SK-N-SH (cell line): ENCODE results near the gene TMEM248. TPM values are rescaled to one million over a fixed set of nuclear protein-coding genes. Genes with fewer than 3 reads are reported as not detected.
A peak's percentile ranks its signal among the peaks of the same experiment; 100 is the strongest.

Source experiments
- CTCF ChIA-PET: fragments of 300-600, 350-600 bp; formaldehyde crosslinking; extraction: SDS; loops from one replicate; lab custom pipeline; 2021; lab: Yijun Ruan, JAX
- POLR2A ChIA-PET: fragments of 350-600 bp; sonication (Branson Sonifier 250); formaldehyde crosslinking; extraction: SDS; loops from one replicate; lab custom pipeline; 2020; ENCODE audit warnings: antibody characterized with exemption, inconsistent platforms; lab: Yijun Ruan, JAX
- DNase-seq: peaks from one replicate; pipeline ENCODE4 v3.0.0; 2012
- H2AFZ ChIP-seq: fragments of 200-600 bp; sonication (generic); 2 replicates; pipeline ENCODE4 v1.8.1; 2016; ENCODE audit warnings: antibody characterized with exemption, mild to moderate bottlenecking, low read depth
- H3F3A ChIP-seq: fragments of 200-600 bp; sonication (generic); replicated peaks from 2 replicates; pipeline ENCODE3; 2016; ENCODE audit warnings: antibody characterized with exemption, mild to moderate bottlenecking; ENCODE audit not compliant: insufficient read depth
- H3K27ac ChIP-seq, 2 experiments: fragments of 200-500 bp in 1 of 2; fragments of 200-600 bp in 1 of 2; sonication (Bioruptor generic) in 1 of 2; sonication (generic), shearing (Covaris generic) in 1 of 2; 2 replicates each; pipeline versions ENCODE4 v1.5.1 to v1.6.1; 2014 to 2016; ENCODE audit warnings: low read depth in 2 of 2, inconsistent platforms in 1 of 2, low read length in 1 of 2, mild to moderate bottlenecking in 1 of 2, mixed read lengths in 1 of 2
- H3K27me3 ChIP-seq: fragments of 200-600 bp; sonication (generic), shearing (Covaris generic); 2 replicates; pipeline ENCODE4 v1.6.1; 2016; ENCODE audit warnings: mixed run types; ENCODE audit not compliant: insufficient read depth
- H3K36me3 ChIP-seq, 2 experiments: fragments of 200-500 bp in 1 of 2; fragments of 200-600 bp in 1 of 2; sonication (Bioruptor generic) in 1 of 2; sonication (generic) in 1 of 2; replicated peaks in 1 of 2; 2 replicates each; pipeline versions ENCODE3 to v1.5.1; 2014 to 2016; ENCODE audit warnings: low read length in 1 of 2, mild to moderate bottlenecking in 1 of 2; ENCODE audit not compliant: insufficient read depth in 2 of 2, control insufficient read depth in 1 of 2
- H3K4me1 ChIP-seq, 2 experiments: fragments of 200-500 bp in 1 of 2; fragments of 200-600 bp in 1 of 2; sonication (Bioruptor generic) in 1 of 2; sonication (generic), shearing (Covaris generic) in 1 of 2; 2 replicates each; pipeline versions ENCODE4 v1.5.1 to v1.6.1; 2014 to 2016; ENCODE audit warnings: low read depth in 1 of 2, low read length in 1 of 2, mixed run types in 1 of 2; ENCODE audit not compliant: insufficient read depth in 2 of 2, control insufficient read depth in 1 of 2
- H3K4me2 ChIP-seq: fragments of 200-600 bp; sonication (generic), shearing (Covaris generic); 2 replicates; pipeline ENCODE4 v1.6.1; 2017; ENCODE audit warnings: mixed run types
- H3K4me3 ChIP-seq, 2 experiments: fragments of 200-500 bp in 1 of 2; fragments of 200-600 bp in 1 of 2; sonication (Bioruptor generic) in 1 of 2; sonication (generic), shearing (Covaris generic) in 1 of 2; 2 replicates each; pipeline versions ENCODE4 v1.5.1 to v1.8.1; 2014 to 2016; ENCODE audit warnings: low read depth in 2 of 2, inconsistent platforms in 1 of 2, low read length in 1 of 2, mild to moderate bottlenecking in 1 of 2, mixed read lengths in 1 of 2, moderate library complexity in 1 of 2
- H3K79me2 ChIP-seq: fragments of 200-600 bp; sonication (generic); 2 replicates; pipeline ENCODE4 v1.8.1; 2017; ENCODE audit warnings: mild to moderate bottlenecking; ENCODE audit not compliant: insufficient read depth
- H3K9ac ChIP-seq: fragments of 200-600 bp; sonication (generic); 2 replicates; pipeline ENCODE4 v1.6.1; 2017; ENCODE audit warnings: mixed run types
- H3K9me2 ChIP-seq: fragments of 200-600 bp; sonication (generic); 2 replicates; pipeline ENCODE4 v1.6.1; 2017; ENCODE audit warnings: mixed run types
- H3K9me3 ChIP-seq: fragments of 200-600 bp; sonication (generic); 2 replicates; pipeline ENCODE4 v1.6.1; 2017; ENCODE audit warnings: mixed run types, mild to moderate bottlenecking, moderate library complexity
- H4K20me1 ChIP-seq: fragments of 200-600 bp; sonication (generic); 2 replicates; pipeline ENCODE4 v1.6.1; 2017; ENCODE audit warnings: mild to moderate bottlenecking, mixed run types; ENCODE audit not compliant: insufficient read depth
- ELF1 ChIP-seq: IDR thresholded peaks from 2 replicates; pipeline ENCODE4 v1.4.0; 2012
- EZH2phosphoT487 ChIP-seq: fragments of 200-600 bp; sonication (generic); IDR thresholded peaks from 2 replicates; pipeline ENCODE4 v1.6.1; 2017; ENCODE audit warnings: low read depth, mixed run types, mild to moderate bottlenecking, antibody characterized with exemption, moderate library complexity, borderline replicate concordance
- FOSL2 ChIP-seq: IDR thresholded peaks from 2 replicates; pipeline ENCODE4 v1.4.0; 2012; ENCODE audit warnings: low read depth, mild to moderate bottlenecking, moderate library complexity, borderline replicate concordance
- FOXM1 ChIP-seq: IDR thresholded peaks from 2 replicates; pipeline ENCODE4 v1.4.0; 2012; ENCODE audit warnings: low read depth, mild to moderate bottlenecking
- GABPA ChIP-seq: IDR thresholded peaks from 2 replicates; pipeline ENCODE4 v1.4.0; 2012; ENCODE audit warnings: low read depth, mild to moderate bottlenecking
- GATA2 ChIP-seq: sonication (generic); formaldehyde crosslinking; IDR thresholded peaks from 2 replicates; pipeline ENCODE4 v1.5.0; 2020; ENCODE audit warnings: mild to moderate bottlenecking, missing genetic modification reagents
- JUND ChIP-seq: IDR thresholded peaks from 2 replicates; pipeline ENCODE4 v1.4.0; 2012
- MEF2A ChIP-seq: IDR thresholded peaks from 2 replicates; pipeline ENCODE4 v1.4.0; 2012; ENCODE audit warnings: low read depth, borderline replicate concordance
- NRF1 ChIP-seq: IDR thresholded peaks from 2 replicates; pipeline ENCODE4 v1.6.1; 2012; ENCODE audit warnings: low read depth, mild to moderate bottlenecking, low read length
- POLR2AphosphoS5 ChIP-seq: IDR thresholded peaks from 2 replicates; pipeline ENCODE4 v1.6.1; 2012; ENCODE audit warnings: low read depth, low read length
- RCOR1 ChIP-seq: fragments of 150-350 bp; IDR thresholded peaks from 2 replicates; pipeline ENCODE4 v1.6.1; 2017; ENCODE audit warnings: antibody characterized with exemption, low read length
- RFX5 ChIP-seq: IDR thresholded peaks from 2 replicates; pipeline ENCODE4 v1.6.1; 2012; ENCODE audit warnings: mild to moderate bottlenecking, improper control_type of control experiment, low read length
- RXRA ChIP-seq: IDR thresholded peaks from 2 replicates; pipeline ENCODE4 v1.4.0; 2012; ENCODE audit warnings: low read depth, mild to moderate bottlenecking, borderline replicate concordance
- SIN3A ChIP-seq: IDR thresholded peaks from 2 replicates; pipeline ENCODE4 v1.6.1; 2012; ENCODE audit warnings: low read depth, mild to moderate bottlenecking, low read length, moderate library complexity, borderline replicate concordance
- SMC3 ChIP-seq: IDR thresholded peaks from 2 replicates; pipeline ENCODE4 v1.6.1; 2012; ENCODE audit warnings: low read depth, low read length, improper control_type of control experiment
- TAF1 ChIP-seq: IDR thresholded peaks from 2 replicates; pipeline ENCODE4 v1.6.1; 2012; ENCODE audit warnings: low read depth, mild to moderate bottlenecking, low read length, moderate library complexity, borderline replicate concordance
- TEAD4 ChIP-seq: IDR thresholded peaks from 2 replicates; pipeline ENCODE4 v1.4.0; 2012; ENCODE audit warnings: mild to moderate bottlenecking, borderline replicate concordance; ENCODE audit not compliant: insufficient read depth
- YY1 ChIP-seq: IDR thresholded peaks from 2 replicates; pipeline ENCODE4 v1.4.0; 2012; ENCODE audit warnings: low read depth, mild to moderate bottlenecking
- WGBS: methylation state at CpG from one replicate; pipeline ENCODE4 v1.1.6; 2017; ENCODE audit warnings: low lambda C conversion rate; 5-methylcytosine and 5-hydroxymethylcytosine counted together
- polyA plus RNA-seq, 3 experiments: library from polyadenylated mRNA; depleted of rRNA; stranded (reverse); fragments of >200 nt; gene quantifications; 2 replicates each; pipeline ENCODE4 v1.2.3, GENCODE V29; 2012
- TF ChIP-seq, protein P1 (sequence below): IDR thresholded peaks from 2 replicates; pipeline ENCODE4; 2012
- TF ChIP-seq, protein P2 (sequence below): IDR thresholded peaks from 2 replicates; pipeline ENCODE4 v1.4.0; 2012; ENCODE audit warnings: low read depth, borderline replicate concordance
- TF ChIP-seq, protein P3 (sequence below): IDR thresholded peaks from 2 replicates; pipeline ENCODE4 v1.4.0; 2012; ENCODE audit warnings: low read depth, borderline replicate concordance
- TF ChIP-seq, protein P4 (sequence below): IDR thresholded peaks from 2 replicates; pipeline ENCODE4 v1.6.1; 2012; ENCODE audit warnings: mild to moderate bottlenecking, low read depth, low read length, moderate library complexity
- TF ChIP-seq, protein P5 (sequence below): fragments of 150-350 bp; IDR thresholded peaks from 2 replicates; pipeline ENCODE4 v1.6.1; 2016; ENCODE audit warnings: mild to moderate bottlenecking, low read depth, low read length

TMEM248 gene
- polyA plus RNA-seq, 1 of the 3 experiments (the other 2 are of a cell fraction), result 185 TPM

DNA sequence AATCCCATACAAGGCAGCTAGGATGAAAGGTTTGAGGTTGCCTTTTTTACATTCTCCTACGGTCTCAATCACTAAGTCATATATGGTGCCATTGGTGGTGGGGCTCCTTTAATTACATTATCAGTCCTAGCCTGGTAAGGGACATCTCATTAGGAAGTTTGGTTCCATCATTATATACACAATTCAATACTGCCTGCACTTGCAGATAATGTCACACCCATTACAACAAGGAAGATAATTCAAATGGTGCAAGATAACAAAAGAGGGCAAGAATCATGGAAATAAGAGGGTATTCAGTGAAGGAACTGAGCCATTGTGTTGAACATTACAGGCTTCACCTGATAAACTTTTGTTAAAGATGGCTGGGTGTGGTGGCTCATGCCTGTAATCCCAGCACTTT, 1.7 kb upstream of the TMEM248 start (continued):
- no peak for TF ChIP-seq MEF2A
- no peak for TF ChIP-seq JUND
- TF ChIP-seq RFX5, result no peak
- no peak for TF ChIP-seq TEAD4
- no peak for TF ChIP-seq EZH2phosphoT487
- no peak for TF ChIP-seq POLR2AphosphoS5
- no peak for TF ChIP-seq ELF1
- TF ChIP-seq, protein P1, sequence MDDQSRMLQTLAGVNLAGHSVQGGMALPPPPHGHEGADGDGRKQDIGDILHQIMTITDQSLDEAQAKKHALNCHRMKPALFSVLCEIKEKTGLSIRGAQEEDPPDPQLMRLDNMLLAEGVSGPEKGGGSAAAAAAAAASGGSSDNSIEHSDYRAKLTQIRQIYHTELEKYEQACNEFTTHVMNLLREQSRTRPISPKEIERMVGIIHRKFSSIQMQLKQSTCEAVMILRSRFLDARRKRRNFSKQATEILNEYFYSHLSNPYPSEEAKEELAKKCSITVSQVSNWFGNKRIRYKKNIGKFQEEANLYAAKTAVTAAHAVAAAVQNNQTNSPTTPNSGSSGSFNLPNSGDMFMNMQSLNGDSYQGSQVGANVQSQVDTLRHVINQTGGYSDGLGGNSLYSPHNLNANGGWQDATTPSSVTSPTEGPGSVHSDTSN, result no peak

DNA sequence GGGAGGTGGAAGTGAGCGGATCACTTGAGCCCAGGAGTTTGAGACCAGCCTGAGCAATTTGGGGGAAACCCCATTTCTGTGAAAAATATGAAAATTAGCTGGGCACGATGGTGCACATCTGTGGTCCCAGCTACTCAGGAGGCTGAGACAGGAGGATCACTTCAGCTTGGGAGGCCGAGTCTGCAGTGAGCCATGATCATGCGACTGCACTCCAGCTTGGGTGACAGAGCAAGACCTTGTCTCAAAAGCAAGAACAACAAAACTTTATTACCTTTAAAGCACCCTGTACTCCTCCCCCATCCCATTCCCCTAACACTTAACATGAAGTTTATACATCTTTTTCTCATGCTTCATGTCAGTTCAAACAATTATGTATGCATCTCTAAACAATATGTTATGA, 1.3 kb upstream of the TMEM248 start:
- Histone ChIP-seq H3K79me2 (peaks cover 41% of the 10 kb centered on the region), H3F3A (peaks cover 3% of the 10 kb centered on the region), H3K4me3 (no peak overlapping the region; a peak in 1 of 4 replicates), H3K27me3 (no peaks in the 10 kb centered on the region), H3K4me1 (peaks cover 12 to 13% of the 10 kb centered on the region in 2 experiments; a peak in 2 of 4 replicates), H3K27ac (no peak overlapping the region), H2AFZ (no peak overlapping the region), H3K9me2 (no peaks in the 10 kb centered on the region), H3K9me3 (no peaks in the 10 kb centered on the region), H4K20me1 (peaks cover 24% of the 10 kb centered on the region), H3K4me2 (peak overlapping the region; percentile 92; the same call in 1 of the 2 replicates), H3K9ac (no peak overlapping the region), H3K36me3 (no peaks in the 10 kb centered on the region)
- ChIA-PET POLR2A (no interaction called here), CTCF (interaction anchor here (0.6 to 0.9 kb wide), 2 partner anchors 288 to 362 kb away, joined by 3 read pairs; no protein-coding TSS in a partner anchor)
- TF ChIP-seq TEAD4 (no peak), NRF1 (no peak), RCOR1 (no peak), MEF2A (no peak), GATA2 (CRISPR knock-in tag) (no peak), YY1 (no peak), JUND (no peak), RXRA (no peak), RFX5 (no peak), SIN3A (no peak), SMC3 (no peak), GABPA (no peak), TAF1 (no peak), FOSL2 (no peak), FOXM1 (no peak)
- TF ChIP-seq, protein P2, sequence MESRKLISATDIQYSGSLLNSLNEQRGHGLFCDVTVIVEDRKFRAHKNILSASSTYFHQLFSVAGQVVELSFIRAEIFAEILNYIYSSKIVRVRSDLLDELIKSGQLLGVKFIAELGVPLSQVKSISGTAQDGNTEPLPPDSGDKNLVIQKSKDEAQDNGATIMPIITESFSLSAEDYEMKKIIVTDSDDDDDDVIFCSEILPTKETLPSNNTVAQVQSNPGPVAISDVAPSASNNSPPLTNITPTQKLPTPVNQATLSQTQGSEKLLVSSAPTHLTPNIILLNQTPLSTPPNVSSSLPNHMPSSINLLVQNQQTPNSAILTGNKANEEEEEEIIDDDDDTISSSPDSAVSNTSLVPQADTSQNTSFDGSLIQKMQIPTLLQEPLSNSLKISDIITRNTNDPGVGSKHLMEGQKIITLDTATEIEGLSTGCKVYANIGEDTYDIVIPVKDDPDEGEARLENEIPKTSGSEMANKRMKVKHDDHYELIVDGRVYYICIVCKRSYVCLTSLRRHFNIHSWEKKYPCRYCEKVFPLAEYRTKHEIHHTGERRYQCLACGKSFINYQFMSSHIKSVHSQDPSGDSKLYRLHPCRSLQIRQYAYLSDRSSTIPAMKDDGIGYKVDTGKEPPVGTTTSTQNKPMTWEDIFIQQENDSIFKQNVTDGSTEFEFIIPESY, result no peak
- TF ChIP-seq, protein P3, sequence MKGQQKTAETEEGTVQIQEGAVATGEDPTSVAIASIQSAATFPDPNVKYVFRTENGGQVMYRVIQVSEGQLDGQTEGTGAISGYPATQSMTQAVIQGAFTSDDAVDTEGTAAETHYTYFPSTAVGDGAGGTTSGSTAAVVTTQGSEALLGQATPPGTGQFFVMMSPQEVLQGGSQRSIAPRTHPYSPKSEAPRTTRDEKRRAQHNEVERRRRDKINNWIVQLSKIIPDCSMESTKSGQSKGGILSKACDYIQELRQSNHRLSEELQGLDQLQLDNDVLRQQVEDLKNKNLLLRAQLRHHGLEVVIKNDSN, result no peak
- TF ChIP-seq, protein P4, sequence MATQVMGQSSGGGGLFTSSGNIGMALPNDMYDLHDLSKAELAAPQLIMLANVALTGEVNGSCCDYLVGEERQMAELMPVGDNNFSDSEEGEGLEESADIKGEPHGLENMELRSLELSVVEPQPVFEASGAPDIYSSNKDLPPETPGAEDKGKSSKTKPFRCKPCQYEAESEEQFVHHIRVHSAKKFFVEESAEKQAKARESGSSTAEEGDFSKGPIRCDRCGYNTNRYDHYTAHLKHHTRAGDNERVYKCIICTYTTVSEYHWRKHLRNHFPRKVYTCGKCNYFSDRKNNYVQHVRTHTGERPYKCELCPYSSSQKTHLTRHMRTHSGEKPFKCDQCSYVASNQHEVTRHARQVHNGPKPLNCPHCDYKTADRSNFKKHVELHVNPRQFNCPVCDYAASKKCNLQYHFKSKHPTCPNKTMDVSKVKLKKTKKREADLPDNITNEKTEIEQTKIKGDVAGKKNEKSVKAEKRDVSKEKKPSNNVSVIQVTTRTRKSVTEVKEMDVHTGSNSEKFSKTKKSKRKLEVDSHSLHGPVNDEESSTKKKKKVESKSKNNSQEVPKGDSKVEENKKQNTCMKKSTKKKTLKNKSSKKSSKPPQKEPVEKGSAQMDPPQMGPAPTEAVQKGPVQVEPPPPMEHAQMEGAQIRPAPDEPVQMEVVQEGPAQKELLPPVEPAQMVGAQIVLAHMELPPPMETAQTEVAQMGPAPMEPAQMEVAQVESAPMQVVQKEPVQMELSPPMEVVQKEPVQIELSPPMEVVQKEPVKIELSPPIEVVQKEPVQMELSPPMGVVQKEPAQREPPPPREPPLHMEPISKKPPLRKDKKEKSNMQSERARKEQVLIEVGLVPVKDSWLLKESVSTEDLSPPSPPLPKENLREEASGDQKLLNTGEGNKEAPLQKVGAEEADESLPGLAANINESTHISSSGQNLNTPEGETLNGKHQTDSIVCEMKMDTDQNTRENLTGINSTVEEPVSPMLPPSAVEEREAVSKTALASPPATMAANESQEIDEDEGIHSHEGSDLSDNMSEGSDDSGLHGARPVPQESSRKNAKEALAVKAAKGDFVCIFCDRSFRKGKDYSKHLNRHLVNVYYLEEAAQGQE, result no peak
- TF ChIP-seq, protein P5, sequence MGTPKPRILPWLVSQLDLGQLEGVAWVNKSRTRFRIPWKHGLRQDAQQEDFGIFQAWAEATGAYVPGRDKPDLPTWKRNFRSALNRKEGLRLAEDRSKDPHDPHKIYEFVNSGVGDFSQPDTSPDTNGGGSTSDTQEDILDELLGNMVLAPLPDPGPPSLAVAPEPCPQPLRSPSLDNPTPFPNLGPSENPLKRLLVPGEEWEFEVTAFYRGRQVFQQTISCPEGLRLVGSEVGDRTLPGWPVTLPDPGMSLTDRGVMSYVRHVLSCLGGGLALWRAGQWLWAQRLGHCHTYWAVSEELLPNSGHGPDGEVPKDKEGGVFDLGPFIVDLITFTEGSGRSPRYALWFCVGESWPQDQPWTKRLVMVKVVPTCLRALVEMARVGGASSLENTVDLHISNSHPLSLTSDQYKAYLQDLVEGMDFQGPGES, result no peak
- WGBS, result 100% methylated on average over 4 of the region's 4 CpGs
- DNase-seq, result no peak
